HG03095 (cell line): ENCODE measurements around the gene ASB5.
A peak's percentile ranks its signal among the peaks of the same experiment; 100 is the strongest.
"Not testable (repeated sequence)": the region's sequence is repeated elsewhere in the genome, so short reads cannot be mapped to it uniquely, and the experiment has no call there.

Experiments used
- ATAC-seq: cut with Tn5 transposase; IDR thresholded peaks from one replicate; pipeline ENCODE4 v1.9.1; 2021; ENCODE audit warnings: moderate library complexity; ENCODE audit not compliant: unreplicated experiment

Gene ASB5

DNA sequence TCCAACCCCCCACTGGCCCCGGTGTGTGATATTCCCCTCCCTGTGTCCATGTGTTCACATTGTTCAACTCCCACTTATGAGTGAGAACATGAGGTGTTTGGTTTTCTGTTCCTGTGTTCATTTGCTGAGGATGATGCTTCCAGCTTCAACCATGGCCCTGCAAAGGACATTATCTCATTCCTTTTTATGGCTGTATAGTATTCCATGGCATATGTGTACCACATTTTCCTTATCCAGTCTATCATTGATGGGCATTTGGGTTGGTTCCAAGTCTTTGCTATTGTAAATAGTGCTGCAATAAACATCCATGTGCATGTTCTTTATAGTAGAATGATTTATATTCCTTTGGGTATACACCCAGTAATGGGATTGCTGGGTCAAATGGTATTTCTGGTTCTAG lies 10.5 kb upstream of the ASB5 start:
- not testable (repeated sequence) for ATAC-seq

DNA sequence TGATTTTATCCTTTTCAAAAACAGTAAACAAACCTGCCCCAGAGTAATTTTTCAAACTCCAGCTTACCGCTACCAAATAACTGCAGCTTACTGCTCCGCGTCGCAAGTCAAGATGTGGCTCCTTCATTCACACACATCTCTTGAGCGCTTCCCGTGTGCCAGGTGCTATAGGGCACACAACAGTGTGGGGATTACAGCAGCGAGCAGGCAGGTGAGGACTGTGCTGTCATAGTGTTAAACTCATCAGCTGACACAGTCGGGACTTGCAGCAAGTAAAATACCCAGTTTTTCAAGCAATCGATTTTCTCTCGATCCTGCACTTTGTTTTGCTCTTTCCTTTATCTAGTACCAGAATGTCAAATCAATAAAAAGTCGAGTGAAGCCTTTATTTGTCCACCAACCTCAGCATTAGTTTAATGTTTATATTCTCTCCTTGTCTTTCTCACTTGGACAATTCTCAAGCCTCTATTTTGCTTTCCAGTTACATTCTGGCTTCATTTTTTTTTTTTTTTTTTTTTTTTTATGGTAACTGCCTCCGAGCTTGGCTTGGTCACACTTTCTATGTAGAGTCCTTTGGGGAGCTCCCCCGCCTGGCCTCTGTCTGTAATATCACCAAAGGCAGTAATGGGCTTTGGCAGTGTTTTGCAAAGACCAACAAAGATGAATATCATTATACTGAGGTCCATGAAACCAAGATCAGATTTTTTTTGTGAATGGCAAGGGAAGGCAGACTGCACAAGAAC lies 8.3 kb upstream of the ASB5 start:
- ATAC-seq: peak; percentile 74

DNA sequence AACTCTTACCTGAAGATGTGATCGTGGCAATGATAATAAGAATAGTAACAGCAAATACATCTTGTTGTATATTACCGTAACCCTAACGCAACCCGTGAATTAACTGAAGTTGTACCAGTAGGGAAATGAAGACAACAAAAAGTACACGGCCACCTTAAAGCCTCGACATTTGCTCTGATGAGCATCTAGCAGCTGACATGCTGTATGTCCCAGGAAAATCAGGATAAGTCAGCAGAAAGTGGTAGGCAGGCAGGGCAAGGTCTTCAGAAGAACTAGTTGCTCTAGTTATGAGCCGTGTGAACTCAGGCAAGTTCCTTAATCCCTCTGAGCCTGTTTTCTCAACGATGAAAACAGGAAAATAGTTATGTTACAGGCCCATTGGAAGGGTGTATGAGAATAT lies 7.7 kb upstream of the ASB5 start:
- no peak for ATAC-seq

DNA sequence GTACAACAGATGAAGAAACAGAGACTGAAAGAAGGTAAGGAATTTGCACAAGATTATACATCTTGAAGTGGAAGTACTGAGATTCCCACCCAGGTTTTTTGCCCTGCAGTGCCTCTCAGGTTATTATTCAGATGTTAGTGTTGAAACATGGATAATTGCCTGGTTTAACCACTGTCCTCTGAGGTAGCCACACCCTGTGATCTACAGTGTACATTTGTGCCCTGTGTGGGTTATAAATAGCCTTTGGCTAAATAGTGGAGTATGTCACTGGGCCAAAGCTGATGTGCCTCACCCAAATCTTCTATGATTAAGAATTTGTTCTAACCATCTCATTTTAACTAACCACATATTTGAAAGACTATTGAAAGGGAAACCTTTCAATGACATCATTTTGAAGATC lies 5.4 kb upstream of the ASB5 start:
- ATAC-seq: no peak

DNA sequence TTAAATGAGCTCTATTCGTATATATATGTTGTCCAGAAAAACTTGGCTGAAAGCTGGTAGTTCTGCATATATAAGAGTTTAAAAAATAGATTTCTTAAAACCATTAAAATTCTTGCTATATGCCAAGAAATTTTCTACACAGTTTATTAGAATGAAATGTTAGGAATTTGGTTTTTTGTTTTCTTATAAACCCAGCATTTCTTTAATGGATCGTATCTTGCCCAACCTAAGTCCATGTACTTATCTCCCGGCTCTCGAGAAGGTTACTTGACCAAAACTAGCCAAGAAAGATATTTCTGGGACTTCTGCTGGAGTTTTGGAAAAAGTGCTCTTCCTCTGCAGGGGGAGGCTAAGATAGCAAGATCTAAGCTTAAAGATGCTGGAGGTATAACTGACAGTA lies 4.7 kb upstream of the ASB5 start:
- no peak for ATAC-seq

DNA sequence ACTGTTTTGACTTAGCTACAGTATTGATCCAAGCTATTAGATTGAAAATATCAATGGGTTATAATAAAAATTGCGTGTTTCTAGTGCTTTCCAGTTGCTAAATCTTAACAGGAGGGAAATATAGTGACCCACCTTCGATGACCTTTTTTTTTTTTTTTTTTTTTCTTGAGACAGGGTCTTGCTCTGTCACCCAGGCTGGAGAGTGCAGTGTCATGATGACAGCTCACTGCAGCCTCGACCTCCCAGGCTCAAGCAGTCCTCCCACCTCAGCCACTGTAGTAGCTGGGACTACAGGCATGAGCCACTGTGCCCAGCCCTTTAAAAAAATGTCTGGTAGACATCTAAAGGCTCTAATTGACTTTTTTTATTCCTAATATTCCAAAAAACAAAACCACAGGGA lies 3.8 kb upstream of the ASB5 start:
- ATAC-seq: no peak

DNA sequence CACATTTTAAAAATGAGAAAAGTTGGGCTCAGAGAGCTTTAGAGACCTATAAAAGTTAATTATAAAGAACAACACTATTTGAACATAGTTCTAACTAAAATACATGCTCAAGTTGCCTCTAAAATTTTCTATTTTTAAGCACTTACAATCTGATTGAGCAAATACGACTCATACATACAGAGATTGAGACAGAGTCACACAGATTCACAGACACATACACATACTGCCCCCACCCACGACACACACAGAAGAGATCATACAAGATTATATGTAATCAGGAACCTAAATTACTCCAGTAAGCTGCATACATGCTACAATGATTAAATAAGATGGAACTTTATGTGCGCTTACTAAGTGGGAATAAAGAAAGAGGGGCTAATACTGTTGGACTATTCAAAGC lies 2.7 kb upstream of the ASB5 start:
- no peak for ATAC-seq

DNA sequence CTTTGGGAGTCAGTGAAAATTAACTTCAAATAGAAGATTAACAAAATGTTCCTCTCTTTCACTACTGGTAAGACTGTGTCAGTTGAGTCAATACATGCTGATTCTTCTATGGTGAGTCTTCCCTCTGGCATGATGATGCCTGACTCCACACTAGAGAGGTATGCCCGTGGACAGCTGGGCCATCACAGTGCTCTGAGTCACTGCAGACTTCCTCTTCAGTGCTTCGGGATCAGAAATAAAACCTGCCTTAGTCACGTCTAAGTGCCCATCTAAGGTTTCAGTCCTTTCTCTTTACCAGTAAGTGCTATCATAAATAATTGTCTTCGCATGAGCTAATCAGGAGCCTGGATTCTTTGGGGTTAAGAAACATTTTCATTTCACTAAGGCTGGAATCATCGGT lies 1.6 kb upstream of the ASB5 start:
- no peak for ATAC-seq

DNA sequence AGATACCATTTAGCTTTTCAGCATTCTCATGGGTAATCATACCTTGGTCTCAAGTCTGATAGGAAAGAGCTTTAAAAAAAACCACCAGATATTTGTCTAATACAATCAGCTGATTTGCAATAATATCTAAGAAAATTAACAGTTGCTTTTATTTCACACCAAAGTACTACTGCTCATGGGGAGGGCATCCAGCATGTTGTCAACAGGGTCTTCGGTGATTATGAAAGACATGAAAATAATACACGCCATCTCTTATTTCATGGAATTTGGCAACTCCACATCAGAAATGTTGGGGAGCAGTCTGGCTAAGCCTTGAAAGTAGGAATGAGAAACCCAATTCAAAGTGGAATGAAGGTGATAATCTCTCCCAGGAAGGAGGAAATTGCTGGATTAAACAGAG lies 3.0 kb downstream of the ASB5 start:
- no peak for ATAC-seq

DNA sequence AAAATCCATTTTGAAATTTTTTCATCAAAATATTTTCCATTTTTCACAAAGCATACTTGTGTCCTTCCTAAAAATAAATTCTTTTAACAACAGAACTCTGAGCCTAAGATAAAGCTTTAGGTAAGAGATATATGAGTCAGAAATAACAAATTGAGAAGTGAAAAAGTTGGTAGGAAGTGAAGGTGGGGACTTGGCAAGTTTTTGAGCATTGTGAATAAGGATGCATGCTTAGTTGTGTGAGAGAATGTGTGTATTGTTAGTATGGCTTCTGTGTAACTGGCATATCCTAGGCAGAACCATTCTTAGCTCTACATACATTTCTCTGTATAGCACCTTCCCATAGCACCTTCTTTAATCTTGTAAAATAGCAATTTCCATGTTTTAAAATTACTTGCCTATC lies 6.8 kb downstream of the ASB5 start:
- peak; percentile 88 for ATAC-seq

DNA sequence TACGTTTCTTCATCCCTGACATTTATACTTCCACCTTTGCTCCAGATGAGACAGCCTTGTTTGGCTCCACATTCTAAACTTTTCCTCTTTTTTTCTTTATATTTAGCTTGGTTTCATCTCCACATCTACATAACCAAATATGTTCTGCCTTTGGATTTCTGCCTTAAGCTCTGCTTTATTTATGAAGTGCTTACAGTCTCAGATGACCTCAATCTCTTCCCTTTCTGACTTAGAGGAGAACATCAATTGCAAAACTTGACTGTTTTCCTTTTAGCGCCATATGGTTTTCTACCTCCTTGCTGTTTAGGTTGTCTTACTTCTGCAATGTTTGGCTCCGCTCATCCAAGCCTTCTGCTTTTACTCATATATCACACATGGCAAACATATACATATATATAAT lies 7.5 kb downstream of the ASB5 start:
- ATAC-seq: no peak

DNA sequence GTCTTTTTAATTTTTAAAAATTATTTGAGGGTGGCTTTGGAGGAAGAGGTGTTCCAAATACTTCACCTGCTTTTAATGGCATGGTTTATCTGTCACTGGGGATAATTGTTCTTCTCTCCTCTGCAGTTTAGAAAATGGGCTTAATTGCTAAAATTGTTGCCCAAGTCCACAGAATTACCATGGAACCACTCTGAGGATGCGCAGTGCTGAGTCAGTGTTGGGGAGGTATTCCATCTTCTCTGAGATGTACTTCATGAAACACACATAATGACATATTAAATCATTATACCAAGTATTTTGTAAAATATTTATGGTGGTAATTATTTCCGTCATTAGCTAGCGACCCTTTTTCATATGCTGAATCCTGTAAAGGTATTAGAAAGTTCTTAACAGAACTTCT lies 8.0 kb downstream of the ASB5 start:
- no peak for ATAC-seq

DNA sequence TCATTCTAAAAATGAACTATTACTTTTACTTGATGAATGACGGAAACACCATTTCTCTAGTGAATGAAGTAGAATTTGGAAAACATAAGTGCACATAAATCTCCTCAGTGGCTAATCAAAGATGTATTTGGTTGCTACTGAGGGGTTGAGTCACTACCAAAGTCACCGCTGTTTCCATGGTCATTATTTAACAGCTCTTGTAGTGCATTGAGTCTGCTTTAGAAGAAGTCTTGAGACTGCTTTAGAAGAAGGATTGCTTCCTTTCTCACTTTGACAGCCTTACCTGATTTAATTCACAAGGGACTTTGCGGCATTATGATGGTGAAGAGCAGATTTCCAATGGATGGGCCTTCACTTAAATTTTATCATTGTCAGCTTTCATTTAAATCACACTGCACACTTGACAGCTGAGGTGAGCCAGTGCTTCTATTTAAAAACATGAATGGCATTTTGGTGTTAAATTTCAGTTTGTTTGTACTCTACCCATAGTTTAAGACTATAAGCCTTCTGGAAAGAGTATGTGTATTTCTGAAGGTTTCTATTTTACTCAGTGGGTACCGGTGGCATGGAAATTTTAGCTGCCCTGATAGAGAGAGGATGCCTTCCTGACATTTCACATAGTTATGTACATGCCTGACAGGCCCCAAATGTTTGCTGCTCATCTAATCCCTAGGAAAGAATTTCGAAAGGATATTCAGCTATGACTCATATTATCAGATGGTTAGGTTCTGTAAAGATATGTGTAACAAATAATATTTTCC lies 9.5 kb downstream of the ASB5 start:
- no peak for ATAC-seq

DNA sequence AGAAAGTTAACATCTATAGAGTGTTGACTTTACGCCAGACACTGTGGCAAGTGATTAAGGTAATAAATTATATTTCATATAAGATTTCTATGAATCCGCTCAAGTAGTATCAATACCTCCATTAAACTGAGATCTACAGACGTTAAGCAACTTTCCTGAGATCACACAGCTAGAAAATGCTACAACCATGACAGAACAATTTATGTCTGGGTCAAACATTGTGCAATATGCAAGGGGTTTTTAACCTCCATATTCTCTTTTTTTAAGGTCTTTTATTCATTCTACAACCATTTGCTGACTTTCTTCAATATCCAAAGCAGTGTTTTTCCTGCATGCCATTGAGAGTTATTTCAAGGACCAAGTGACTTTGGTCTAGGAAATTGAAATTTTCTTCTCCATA lies 10.9 kb downstream of the ASB5 start:
- no peak for ATAC-seq

DNA sequence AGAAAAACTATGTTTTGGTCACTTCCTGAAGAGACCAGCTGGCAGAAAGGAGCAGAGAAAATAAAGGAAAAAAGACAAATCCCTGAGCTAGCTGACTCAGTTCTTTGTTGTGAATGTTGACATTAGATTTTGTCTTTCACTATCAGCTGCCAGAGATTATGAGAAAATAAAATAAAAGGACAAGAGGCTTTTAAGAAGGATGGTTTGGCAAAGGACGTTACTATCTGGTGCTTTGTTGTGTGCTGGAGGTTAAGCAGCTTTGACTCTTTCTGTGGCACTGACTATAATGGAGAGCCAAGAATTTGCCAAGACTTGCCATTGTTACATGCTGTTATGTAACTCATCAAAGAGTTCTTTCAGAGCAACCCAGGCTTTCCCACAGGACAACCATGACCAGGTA lies 12.1 kb downstream of the ASB5 start:
- ATAC-seq: no peak

DNA sequence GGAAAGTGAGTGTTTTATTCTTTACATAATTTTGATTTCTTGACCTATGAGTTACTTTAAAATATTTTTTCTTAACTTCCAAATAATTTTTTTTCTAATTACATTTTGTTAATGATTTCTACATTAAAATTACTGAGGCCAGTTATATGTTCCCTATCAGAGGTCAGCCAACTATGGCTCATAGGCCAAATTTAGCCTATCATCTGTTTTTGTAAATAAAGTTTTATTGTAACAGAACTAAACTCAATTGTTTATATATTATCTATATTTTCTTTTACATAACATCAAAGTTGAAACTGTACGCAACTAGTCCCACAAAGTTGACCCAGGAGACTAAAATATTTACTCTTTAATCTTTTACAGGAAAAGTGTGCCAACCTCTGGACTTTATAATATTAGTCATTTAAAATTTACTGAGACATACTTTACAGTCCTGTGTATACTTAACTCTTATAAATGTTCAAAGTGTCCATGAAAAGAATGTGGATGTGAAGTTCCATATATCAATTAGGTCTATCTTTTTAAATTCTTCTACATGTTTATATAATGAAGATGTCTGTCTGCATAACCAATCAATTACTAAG lies 26.2 kb downstream of the ASB5 start:
- ATAC-seq: no peak

DNA sequence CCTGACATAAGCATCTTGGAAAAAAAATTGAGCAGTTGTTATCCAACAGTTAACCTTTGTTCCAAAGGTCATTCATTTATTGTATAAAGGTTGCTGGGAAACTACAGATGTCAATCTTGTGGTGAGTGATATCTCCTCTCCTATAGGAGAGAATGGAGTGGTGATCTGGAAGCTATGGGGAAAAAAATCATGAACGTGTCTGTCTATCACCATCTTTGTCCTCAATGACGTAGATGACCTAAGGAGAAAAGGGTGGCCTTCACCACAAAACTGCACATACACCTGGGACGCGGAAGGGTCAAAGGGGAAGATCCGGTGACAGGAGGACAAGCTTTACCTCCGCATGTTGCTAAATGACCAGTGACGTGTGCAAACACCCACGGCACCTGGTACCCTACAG lies 27.3 kb downstream of the ASB5 start:
- no peak for ATAC-seq

DNA sequence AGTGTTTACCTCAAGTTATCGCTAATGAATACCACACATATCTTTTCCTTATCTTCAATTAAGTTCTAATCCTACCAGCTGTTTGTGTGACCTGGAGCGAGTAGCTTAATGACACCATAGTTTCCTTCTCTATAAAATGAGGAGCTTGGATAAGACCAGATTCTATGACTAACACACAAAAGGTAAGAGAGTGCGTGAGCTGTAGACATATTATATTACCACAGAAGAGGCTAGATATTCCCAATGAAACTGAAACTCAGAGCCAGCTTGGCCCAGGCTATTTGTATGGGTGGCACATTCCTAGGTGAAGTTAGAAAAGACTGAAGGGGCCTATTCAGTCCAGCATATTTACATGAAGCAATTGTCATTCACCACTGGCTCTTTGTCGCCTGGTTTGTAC lies 30.2 kb downstream of the ASB5 start:
- ATAC-seq: no peak

DNA sequence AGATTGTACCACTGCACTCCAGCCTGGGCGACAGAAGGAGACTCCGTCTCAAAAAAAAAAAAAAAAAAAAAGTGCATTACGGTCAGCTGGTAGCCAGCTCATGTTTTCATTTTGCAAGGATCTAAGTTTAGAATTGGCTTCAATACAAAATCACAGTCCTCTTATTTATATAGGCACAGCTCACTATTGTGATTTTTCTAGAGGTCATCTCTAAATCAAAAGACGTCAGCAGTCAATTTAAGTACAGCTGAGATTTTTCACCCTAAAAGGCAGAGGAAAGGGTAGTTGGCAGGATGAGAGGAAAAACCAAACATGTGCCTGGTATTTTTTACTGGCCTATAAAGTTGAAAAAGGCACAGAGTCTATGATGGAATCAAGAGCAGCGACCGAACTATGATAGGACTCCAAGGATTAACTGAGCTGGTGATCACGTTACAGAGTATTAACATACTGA lies 30.8 kb downstream of the ASB5 start:
- no peak for ATAC-seq

DNA sequence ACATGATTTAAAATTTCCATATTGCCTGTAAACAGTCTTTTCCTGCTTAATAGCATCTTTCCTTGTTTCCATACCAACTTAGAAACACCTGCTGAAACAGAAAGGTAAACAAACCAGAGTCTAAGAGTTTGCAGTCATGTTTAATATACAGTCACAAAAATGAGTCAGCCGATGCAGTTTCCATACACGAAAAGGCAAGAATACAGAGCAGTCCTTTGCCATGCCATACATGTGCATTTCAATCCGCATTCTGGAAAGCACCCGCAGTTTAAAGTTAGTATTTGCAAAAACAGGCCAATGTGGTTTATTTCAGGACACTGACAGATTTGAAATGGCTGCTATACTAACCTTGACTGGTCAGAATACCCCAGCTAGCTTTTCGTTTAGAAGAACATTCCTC lies 32.1 kb downstream of the ASB5 start:
- no peak for ATAC-seq

DNA sequence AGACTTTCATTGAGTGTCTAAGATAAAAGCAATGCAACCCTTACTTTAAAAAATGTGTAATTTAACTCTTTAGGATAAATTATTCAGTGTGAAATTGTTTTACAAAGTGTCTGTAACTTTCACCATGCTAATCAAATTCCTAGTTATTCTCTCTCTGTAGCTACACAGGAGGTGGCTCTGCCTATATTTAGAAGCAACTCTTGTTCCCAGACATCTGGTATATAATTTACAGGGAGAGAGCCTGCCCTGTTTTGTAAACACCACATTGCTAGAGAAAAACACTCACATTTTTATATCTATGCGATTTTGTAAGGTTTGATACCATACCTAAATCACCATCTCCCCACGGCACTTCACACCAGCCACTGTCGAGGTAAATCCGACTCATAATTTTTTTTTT lies 38.2 kb downstream of the ASB5 start:
- no peak for ATAC-seq

DNA sequence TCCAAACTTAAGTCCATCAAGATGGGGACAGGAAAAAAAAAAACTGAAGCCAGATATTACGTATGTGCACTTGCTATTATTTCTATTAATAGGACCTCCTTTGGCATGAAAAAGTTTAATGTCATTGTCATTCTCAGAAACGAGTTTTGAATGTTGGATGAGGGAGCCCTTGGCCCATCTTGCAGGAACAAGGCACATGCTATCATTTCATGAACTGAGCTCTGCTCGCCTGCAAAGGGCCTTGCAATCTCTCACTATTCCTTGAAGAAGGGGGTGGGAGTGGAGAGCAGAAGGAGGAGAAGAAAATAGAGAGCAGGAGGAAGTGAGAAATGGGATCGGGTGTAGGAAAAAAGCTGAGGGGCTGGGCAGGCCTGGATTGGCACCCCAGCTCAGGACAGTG lies 39.4 kb downstream of the ASB5 start:
- no peak for ATAC-seq
